GM19043 (cell line): Measurements from ENCODE around the gene MS4A15.
"Not testable (repeated sequence)": the region's sequence is repeated elsewhere in the genome, so short reads cannot be mapped to it uniquely, and the experiment has no call there.

Experiments used
- ATAC-seq: cut with Tn5 transposase; IDR thresholded peaks from one replicate; pipeline ENCODE4 v1.9.1; 2021; ENCODE audit warnings: low read depth; ENCODE audit not compliant: unreplicated experiment

MS4A15 gene

GRCh38 chr11:60797846-60798630, 41.4 kb downstream of the MS4A15 start:
- ATAC-seq = no peak

DNA sequence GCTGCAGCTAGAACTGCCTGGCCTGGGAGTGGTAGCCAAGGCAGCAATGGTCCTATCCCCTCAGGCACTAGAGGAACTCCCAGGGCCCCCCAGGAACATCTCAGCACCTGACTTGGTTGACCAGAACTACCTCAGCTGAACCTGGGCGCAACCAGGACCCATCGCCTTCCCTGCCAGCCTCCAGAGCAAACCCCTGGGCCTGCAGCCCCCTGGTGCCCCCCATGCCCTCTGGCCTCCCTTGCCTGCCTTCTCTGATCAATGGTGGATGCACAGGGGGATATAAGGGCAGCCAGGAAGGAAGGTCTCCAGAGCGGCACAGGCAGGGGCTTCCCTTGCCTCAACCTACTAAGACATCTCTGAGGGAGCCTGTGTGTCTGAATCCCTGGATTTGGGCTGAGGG, 42.0 kb downstream of the MS4A15 start:
- ATAC-seq = no peak

DNA sequence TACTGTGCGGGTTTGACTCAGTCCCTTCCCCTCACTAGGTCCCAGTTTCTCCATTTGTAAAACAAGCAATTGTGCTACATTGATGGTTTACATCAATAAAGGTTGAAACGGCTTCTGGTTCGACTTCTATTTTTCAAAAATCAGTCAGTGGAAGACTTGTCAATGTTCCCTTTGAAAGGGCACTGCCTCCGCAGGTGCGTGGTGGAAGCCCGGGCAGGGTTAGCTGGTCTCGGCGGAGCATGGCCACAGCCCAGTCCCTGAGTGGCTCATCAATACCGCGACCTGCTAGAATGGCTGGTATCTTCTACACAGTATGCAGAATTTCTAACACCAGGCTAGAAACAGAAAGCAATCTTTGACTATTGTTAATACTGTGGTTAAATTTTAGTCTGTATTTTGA, 44.5 kb downstream of the MS4A15 start:
- no peak for ATAC-seq

DNA sequence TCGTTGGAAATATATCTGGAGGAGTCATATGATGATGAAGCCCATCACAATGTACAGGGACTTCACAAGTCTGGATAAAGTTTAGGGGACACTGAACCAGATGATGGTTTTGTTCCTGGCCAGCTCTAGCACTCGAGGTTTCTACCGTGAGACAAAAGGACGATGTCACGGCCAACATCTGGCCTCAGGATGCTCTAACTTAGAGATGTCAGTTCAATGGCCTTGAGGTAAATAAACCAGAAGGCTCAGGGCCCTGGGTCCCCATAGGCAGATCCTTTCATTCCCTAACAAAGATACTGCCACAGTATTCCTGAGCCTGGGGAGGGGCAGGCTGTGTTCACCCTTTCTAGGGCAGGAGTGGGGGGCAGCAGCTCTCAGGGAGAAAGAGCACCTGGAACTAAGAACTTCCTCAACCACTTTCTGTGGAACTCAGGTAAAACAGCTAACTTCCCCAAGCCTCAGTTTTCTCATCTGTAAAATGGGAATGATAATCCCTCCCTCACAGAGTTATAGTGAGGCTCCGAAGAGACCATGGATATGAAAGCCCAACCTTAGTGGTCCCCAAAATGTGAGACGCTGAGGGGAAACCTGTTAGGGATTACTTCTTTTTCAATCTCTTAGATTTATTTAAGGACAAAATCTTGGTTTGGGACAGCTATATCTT, 46.7 kb downstream of the MS4A15 start:
- no peak for ATAC-seq

DNA sequence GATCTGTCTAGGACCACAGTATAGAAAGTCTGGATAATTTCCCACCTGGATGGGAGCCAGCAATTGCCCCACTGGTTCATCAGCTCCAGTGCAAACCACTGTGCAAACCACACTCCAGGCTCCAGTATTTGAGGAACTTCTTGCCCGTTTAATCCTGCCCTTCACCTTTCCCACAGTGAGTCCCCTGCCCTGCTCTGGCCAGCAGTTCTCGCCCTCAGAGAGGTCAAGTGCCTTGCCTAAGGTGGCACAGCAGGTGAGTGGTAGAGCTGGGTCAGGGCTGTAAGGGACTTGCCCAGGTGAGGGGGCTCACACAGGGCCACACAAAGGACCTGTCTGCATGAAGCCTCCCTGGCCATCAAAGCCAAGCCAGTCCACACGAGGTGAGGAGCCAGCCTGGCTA, 52.6 kb downstream of the MS4A15 start:
- no peak for ATAC-seq

DNA sequence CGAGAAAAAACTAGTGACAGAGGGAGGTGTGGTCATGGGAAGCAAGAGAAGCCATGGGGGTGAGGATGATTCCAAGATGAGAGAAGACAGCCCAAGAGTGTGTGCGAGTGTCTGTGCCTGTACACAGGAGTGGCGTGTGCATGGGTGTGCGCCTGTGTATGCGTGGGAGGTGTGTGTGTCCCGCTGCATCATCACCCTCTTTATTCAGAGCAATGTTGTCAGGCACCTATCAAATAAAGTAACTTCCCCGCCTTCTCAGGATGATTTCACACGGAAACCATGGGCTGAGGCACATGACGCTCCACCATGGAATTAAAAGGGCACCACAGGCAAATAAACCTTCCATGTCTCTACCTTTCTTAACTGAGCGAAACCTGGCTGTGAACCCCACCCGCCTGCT, 53.0 kb downstream of the MS4A15 start:
- no peak for ATAC-seq

DNA sequence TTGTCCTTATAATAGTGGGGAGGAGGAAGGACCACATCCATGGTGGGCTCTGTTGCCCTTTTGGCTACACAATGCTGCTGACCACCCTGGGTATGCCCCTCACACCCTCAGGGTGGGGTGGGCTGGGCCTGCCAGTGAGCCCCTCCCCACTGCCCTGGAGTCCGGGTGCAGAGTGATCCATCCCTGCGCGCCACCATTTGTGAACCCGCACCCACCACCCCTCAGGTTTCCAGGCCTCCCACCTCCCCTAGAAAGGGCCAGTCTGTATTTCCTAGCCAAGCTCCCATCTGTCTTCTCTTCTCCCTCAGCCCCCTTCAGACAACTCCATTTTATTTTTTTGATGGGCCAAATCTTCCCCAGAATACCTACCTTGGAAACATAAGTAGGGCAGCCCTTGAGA, 53.5 kb downstream of the MS4A15 start:
- ATAC-seq = no peak

- ATAC-seq = no peak
These were observed 53.9 kb downstream of the MS4A15 start for GRCh38 chr11:60810569-60810968.

GRCh38 chr11:60813324-60813723, 56.7 kb downstream of the MS4A15 start:
- no peak for ATAC-seq

DNA sequence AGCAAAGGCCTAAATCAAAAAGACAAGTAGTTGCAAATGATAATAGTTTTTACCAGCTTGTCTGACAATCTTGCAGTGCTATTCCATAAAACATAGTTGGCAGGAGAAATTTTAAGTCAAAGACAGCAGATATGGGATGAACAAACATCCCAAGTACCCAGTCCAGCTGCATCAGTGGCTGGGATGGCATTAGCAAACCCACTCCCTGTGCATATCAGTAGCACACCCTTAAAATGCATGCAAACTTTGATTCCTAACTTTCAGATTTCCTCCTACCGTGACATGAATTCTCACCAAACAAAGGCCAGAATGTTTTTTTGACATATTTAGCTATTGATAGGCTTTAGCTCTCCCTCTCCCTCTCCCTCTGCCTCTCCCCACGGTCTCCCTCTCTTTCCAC, 57.4 kb downstream of the MS4A15 start:
- no peak for ATAC-seq

DNA sequence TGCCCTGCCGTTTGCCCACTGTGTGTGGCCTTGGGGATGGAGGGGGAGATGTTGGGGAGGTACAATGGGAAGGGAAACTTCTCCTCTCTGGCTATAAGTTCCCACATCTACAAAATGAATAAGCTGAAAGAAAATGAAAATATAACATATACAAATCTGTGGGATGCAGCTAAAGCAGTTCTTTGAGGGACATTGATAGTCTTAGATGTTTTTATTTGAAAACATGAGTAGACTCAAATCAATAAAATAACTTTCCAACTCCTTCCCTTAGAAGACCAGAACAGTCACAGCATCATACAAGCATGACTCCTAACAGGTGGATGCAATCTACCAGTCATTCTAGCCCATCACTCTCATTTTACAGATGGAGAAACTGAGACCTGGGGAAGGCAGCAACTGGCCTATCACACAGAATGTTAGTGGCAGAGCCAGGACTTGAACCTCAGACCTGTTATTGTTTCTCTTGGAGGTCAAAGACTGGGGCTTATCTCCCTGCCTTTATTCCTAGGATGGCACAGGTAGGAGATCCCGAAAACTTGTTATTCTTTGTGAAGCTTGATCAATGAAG, 60.0 kb downstream of the MS4A15 start:
- no peak for ATAC-seq

GRCh38 chr11:60818057-60818456, 61.4 kb downstream of the MS4A15 start:
- ATAC-seq = no peak

- ATAC-seq = no peak
These were observed 65.3 kb downstream of the MS4A15 start for GRCh38 chr11:60821827-60822599.

- ATAC-seq = not testable (repeated sequence)
These were observed 67.2 kb downstream of the MS4A15 start for GRCh38 chr11:60823745-60824306.

DNA sequence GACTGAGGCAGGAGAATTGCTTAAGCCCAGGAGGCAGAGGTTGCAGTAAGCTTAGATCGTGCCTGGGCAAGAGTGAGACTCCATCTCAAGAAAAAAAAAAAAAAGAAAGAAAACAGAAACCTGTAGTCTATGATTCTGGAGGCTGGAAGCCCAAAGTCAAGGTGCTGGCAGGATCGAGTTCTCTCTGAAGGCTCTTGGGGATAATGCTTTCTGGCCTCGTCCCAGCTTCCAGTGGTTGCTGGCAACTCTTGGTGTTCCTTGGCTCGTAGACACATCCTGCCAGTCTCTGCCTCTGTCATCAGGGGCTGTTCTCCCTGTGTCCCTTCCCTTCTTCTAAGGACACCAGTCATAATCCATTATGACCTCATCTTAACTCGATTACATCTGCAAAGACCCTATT, 68.5 kb downstream of the MS4A15 start:
- ATAC-seq = no peak

DNA sequence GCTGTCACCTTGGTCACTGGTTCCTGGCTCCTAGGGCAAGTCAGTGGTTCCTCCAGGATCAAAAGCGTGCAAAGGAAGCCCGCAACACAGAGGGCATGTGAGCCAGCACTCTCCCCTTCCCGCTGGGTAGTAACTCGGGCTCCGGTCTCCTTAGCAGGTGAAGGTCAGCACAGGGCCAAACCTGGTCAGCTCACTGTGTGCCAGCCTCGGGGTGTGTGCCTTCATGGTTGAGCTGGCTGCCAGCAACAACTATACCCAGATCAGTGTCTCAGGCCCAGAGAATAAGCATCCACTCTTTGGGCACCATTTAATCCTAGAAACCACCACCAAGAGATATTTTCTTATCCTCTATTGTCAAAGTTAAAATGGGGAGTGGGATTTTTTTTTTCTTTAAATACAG, 69.1 kb downstream of the MS4A15 start:
- ATAC-seq = no peak
